Fibroblast of peridontal ligament (primary cell): ENCODE data around the gene SNX24.
A peak's percentile ranks its signal among the peaks of the same experiment; 100 is the strongest.

Source experiments
- DNase-seq: peaks from one replicate; pipeline ENCODE4 v3.0.0-alpha.2; 2010; ENCODE audit errors: extremely low read depth

Gene SNX24

GRCh38 chr5:122919969-122920368 lies 74.6 kb downstream of the SNX24 start:
- DNase-seq = no peak

DNA sequence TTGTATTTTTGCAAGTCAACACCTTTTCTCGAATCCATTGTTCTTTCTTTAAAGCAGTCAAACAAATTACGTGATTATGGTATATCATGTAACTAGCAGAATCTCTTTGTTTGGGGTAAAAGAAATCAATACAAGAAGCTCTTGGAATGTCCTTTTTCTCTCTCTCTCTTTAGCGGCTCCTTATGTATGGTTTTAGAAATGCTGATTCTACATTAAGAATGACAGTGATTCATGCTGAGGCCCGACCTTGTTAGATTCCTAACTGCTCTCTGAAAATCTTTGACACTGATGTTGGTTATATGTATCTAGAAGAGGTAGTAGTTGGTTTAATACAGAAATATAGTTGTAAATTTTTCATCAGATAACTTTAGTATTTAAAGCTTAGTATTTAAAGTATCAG lies 76.4 kb downstream of the SNX24 start:
- peak; percentile 50 for DNase-seq

DNA sequence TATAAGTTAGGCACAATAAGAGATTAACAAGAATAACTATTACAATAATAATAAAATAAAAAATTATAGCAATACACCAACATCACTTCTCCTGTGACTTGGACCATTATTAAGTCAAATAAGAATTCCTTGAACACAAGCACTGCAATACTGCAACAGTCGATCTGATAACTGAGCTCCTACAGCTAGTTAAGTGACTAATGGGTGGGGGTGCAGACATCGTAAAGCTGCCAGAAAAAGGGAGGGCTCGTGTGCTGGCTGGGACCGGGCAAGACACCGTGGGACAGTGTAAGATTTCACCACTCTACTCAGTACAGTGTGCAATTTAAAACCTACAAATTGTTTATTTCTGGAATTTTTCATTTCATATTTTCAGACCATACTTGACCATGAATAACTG lies 78.8 kb downstream of the SNX24 start:
- peak; percentile 20 for DNase-seq

- no peak for DNase-seq
These were observed 79.4 kb downstream of the SNX24 start for GRCh38 chr5:122924719-122925395.

- no peak for DNase-seq
These were observed 83.6 kb downstream of the SNX24 start for GRCh38 chr5:122929001-122929400.

DNA sequence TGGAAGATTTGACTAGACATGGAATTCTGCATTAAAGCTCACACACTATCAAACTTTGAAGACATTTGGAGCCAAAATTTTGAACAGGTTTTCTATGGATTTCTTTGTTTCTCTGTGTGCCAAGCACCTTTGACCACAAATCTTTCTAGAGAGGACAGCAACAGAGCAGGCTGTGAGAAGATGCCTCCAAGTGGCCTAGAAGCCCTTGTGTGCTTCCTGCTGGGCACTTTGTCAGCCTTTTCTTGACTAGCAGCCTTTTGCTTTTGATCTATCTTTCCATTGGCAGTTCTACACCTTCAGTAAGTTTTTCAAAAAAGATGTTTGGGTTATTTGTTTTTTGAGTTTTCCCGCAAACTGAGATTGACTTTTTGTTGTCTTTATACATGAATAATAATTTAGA lies 84.6 kb downstream of the SNX24 start:
- DNase-seq = no peak

DNA sequence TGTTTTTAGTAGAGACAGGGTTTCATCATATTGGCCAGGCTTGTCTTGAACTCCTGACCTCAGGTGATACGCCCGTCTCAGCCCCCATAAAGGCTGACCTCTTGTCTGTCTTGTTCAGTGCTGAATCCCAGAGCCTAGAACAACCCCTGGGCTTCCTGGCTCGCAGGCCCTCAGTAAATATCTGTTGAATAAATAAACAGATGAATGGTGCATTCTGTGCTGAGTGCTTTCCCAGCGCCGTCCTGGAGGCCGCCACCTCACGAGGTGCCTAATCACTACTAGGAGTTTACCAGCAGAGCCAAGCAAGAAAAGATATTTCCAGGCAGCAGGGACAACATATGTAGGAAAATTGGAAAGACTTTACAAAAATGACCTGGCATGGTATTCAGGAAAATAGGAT lies 88.5 kb downstream of the SNX24 start:
- DNase-seq = no peak

- no peak for DNase-seq
These were observed 90.7 kb downstream of the SNX24 start for GRCh38 chr5:122936088-122936487.

DNA sequence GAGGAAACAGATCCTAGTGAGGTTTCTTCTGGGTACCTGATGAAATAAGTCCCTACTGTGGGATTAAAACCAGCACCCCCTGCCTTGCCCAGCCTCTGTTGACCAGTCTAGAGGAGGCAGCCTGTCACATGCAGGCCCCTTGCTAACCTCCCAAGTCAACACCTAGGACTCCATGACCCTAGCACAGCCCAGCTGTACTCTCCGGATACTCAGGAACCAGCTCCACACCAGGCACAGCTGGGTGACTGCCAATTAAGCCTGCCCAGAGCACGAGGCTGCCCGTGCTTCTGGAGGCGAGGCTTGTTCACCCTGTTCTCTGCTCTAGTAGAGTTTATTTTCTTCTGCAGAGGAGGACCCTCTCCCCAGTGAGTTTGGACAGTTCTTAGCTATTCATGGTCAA lies 92.5 kb downstream of the SNX24 start:
- no peak for DNase-seq

GRCh38 chr5:122940890-122941289 lies 95.5 kb downstream of the SNX24 start:
- DNase-seq = no peak

- no peak for DNase-seq
These were observed 96.3 kb downstream of the SNX24 start for GRCh38 chr5:122941737-122942136.

DNA sequence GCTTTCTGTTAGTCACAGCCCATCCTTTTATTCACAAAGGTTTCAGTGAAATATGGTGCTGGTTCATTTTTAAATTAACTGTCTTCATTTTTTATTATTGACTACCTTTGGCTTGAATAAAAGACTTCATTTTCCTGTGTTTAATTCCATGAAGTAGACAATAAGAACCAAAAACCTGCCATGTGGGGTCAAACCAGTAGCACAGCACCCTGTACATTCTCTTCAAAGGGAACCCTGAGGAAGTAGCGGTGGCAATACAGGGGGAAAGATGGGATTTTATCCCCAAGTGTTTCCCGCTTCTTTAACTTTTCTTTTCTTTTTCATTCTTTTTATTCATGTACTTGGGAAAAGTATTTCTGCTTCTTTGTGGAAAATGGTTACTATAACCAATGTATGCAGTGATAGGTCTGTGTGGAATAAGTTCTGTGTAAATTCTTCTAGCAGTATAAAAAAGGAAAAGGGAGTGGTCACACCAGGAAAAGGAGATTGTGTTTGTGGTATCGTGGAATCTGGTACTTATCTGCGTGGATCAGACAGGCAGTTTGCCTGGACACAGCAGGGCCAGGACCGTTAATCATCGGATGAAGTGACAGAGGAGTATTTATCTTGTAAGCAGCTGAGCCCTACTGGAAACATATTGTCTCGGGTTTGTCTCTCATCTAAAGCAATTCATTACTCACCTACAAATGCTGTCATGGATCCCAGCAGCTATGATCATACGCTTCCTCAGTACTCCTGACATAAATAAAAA lies 96.9 kb downstream of the SNX24 start:
- DNase-seq = peak; percentile 17

- no peak for DNase-seq
These were observed 97.8 kb downstream of the SNX24 start for GRCh38 chr5:122943050-122943698.

DNA sequence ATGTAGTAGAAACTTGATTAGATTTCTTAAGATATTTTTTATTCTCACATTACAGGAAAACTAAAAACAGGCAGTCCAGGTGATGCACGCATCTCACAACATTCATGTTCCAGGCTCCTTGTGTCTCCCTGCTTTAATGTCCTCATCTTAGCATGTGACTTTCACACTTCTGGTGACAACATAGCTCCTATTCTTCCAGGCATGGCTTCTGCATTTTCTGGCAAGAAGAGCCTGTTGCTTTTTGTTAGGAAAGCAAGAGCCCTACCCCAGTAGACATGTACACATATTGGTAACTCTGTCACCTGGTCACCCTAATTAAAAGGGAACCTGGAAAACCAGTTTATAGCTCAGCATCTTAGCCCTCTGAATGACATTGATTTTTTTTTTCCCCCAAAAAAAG lies 98.6 kb downstream of the SNX24 start:
- no peak for DNase-seq

GRCh38 chr5:122947372-122947771 lies 102.0 kb downstream of the SNX24 start:
- DNase-seq = no peak

- peak; percentile 18 for DNase-seq
These were observed 102.4 kb downstream of the SNX24 start for GRCh38 chr5:122947772-122948171.

- DNase-seq = no peak
These were observed 102.9 kb downstream of the SNX24 start for GRCh38 chr5:122948319-122948718.

- no peak for DNase-seq
These were observed 106.2 kb downstream of the SNX24 start for GRCh38 chr5:122951658-122952057.

- no peak for DNase-seq
These were observed 109.3 kb downstream of the SNX24 start for GRCh38 chr5:122954719-122955118.

DNA sequence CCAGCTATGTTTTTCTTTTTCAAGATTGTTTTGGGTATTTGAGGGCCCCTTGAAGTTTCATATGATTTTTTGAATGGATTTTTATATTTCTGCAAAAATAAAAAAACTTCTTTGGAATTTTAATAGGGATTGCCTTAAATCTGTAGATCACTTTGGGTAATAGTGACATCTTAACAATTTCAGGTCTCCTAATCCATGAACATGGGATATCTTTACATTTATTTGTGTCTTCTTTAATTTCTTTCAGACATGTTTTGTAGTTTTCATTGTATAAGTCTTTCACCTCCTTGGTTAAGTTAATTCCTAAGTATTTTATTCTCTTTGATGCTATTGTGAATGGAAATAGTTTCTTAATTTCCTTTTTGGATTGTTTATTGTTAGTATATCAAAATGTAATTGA lies 112.0 kb downstream of the SNX24 start:
- no peak for DNase-seq

GRCh38 chr5:122959740-122960445 lies 114.5 kb downstream of the SNX24 start:
- DNase-seq = no peak

DNA sequence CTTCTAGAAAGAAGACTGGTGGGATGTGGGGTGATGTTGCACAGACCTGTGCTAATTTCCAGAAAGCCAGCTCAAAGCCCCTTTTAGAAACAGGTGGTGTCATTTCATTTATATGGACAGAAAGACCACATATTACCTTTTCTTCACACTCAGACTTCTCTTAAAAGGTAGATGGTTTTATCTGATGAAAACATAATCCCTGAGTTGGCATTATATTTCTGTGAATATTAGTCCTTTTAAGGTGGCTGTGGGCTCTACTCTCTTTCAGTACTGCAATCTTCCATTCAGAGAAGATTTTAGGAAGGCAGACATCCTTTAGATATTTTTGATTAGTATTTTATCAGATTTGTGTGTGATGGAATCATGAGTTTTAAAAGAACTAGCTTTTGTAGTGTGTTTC lies 117.9 kb downstream of the SNX24 start:
- DNase-seq = no peak
